Prostate gland (tissue), 2 donors: ENCODE data around the gene PDGFA. TPM values are rescaled to one million over a fixed set of nuclear protein-coding genes. Genes with fewer than 3 reads are reported as not detected.
"Not testable (repeated sequence)": the region's sequence is repeated elsewhere in the genome, so short reads cannot be mapped to it uniquely, and the experiment has no call there.

ENCODE experiments used
- DNase-seq: peaks from one replicate; pipeline ENCODE4 v3.0.0-alpha.2; 2019; ENCODE audit warnings: low spot score
- H3K27ac ChIP-seq, 2 donors: fragments of 200-600 bp; sonication (generic); 2 replicates each; pipeline ENCODE4 v1.5.1; 2017 to 2019
- H3K27me3 ChIP-seq: fragments of 200-600 bp; sonication (generic); replicated peaks from 2 replicates; pipeline ENCODE4 v1.5.1; 2019; ENCODE audit not compliant: insufficient read depth
- H3K36me3 ChIP-seq, 2 donors: fragments of 200-600 bp; sonication (generic); 1 replicate in 1 of 2; 2 replicates in 1 of 2; pipeline versions ENCODE4 v1.5.1 to v1.8.1; 2017 to 2019
- H3K4me1 ChIP-seq: fragments of 200-600 bp; sonication (generic); replicated peaks from 2 replicates; pipeline ENCODE4 v1.5.1; 2019
- H3K4me3 ChIP-seq, 2 donors: fragments of 200-600 bp; sonication (generic); 2 replicates each; pipeline ENCODE4 v1.5.1; 2017 to 2019
- H3K9me3 ChIP-seq: fragments of 200-600 bp; sonication (generic); 2 replicates; pipeline ENCODE4 v1.5.1; 2017
- POLR2A ChIP-seq: fragments of 450-650 bp; IDR thresholded peaks from one replicate; pipeline ENCODE4 v1.6.1; 2016; ENCODE audit warnings: antibody characterized with exemption, mild to moderate bottlenecking
- POLR2AphosphoS5 ChIP-seq: sonication (generic); formaldehyde crosslinking; IDR thresholded peaks from one replicate; pipeline ENCODE4 v1.6.1; 2017; ENCODE audit warnings: antibody characterized with exemption
- WGBS: methylation state at CpG from one replicate; pipeline ENCODE4 v1.1.5; 2018; 5-methylcytosine and 5-hydroxymethylcytosine counted together
- intact Hi-C: fragments of 100-400 bp; cut with DNase I; formaldehyde crosslinking; loops from one replicate; pipeline ENCODE4 v1.14.2; 2022
- total RNA-seq, 2 donors: library from RNA; depleted of rRNA; stranded (reverse); fragments of >200 nt; gene quantifications; one replicate each; pipeline ENCODE4 v1.1.0, GENCODE V29; 2016
- TF ChIP-seq, protein P1 (sequence below), 4 experiments: fragments of 200-600 bp in 2 of 4; fragments of 450-650 bp in 2 of 4; sonication (generic) in 2 of 4; IDR thresholded peaks; 1 replicate in 3 of 4; 2 replicates in 1 of 4; pipeline ENCODE4 v1.5.1; 2016 to 2019; ENCODE audit warnings: antibody characterized with exemption in 4 of 4, mild to moderate bottlenecking in 2 of 4, moderate library complexity in 2 of 4

The PDGFA gene
- total RNA-seq, 2 donors from 2014 or later: 40.4 to 75.0 TPM

- WGBS: 85% methylated on average over 44 of the region's 44 CpGs
- Histone ChIP-seq H3K36me3 (no peaks in the 10 kb centered on the region), H3K4me1 (no peaks in the 10 kb centered on the region), H3K27ac (no peak overlapping the region), H3K27me3 (no peaks in the 10 kb centered on the region), H3K9me3 (no peaks in the 10 kb centered on the region), H3K4me3 (no peak overlapping the region)
- no peak for DNase-seq
- intact Hi-C loops: no loop called here
- TF ChIP-seq, protein P1, sequence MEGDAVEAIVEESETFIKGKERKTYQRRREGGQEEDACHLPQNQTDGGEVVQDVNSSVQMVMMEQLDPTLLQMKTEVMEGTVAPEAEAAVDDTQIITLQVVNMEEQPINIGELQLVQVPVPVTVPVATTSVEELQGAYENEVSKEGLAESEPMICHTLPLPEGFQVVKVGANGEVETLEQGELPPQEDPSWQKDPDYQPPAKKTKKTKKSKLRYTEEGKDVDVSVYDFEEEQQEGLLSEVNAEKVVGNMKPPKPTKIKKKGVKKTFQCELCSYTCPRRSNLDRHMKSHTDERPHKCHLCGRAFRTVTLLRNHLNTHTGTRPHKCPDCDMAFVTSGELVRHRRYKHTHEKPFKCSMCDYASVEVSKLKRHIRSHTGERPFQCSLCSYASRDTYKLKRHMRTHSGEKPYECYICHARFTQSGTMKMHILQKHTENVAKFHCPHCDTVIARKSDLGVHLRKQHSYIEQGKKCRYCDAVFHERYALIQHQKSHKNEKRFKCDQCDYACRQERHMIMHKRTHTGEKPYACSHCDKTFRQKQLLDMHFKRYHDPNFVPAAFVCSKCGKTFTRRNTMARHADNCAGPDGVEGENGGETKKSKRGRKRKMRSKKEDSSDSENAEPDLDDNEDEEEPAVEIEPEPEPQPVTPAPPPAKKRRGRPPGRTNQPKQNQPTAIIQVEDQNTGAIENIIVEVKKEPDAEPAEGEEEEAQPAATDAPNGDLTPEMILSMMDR (IDR thresholded peaks at IDR 0.05): no peak
- TF ChIP-seq POLR2AphosphoS5 (no peak), POLR2A (no peak)
These were observed 33.4 kb upstream of the PDGFA start for GRCh38 chr7:552868-553635.

GRCh38 chr7:552151-552867 is 32.7 kb upstream of the PDGFA start:
- H3K27ac ChIP-seq: not testable (repeated sequence)

DNA sequence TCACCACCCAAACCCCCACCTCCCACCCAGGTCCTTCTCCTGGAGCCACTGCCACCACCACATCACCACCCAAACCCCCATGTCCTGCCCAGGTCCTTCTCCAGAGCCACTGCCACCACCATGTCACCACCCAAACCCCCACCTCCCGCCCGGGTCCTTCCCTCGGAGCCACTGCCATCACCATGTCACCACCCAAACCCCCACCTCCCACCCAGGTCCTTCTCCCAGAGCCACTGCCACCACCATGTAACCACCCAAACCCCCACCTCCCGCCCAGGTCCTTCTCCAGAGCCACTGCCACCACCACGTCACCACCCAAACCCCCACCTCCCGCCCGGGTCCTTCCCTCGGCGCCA is 31.9 kb upstream of the PDGFA start:
- intact Hi-C loops, H3K4me3 ChIP-seq, DNase-seq, H3K27me3 ChIP-seq, H3K27ac ChIP-seq, H3K9me3 ChIP-seq, H3K4me1 ChIP-seq, H3K36me3 ChIP-seq: not testable (repeated sequence)
- WGBS: 90% methylated on average over 9 of the region's 9 CpGs

More at GRCh38 chr7:552151-552867, 32.7 kb upstream of the PDGFA start:
- H3K27me3 ChIP-seq, H3K9me3 ChIP-seq, H3K36me3 ChIP-seq, intact Hi-C loops, DNase-seq, H3K4me1 ChIP-seq, H3K4me3 ChIP-seq: not testable (repeated sequence)
- WGBS: 89% methylated on average over 29 of the region's 32 CpGs

GRCh38 chr7:550881-551614 is 31.4 kb upstream of the PDGFA start:
- TF ChIP-seq, protein P1 (IDR thresholded peaks at IDR 0.05): no peak
- TF ChIP-seq POLR2AphosphoS5 (no peak), POLR2A (no peak)
- H3K36me3 ChIP-seq: no peaks in the 10 kb centered on the region
- no peaks in the 10 kb centered on the region for H3K27me3 ChIP-seq
- 94% methylated on average over 18 of the region's 19 CpGs for WGBS
- no peaks in the 10 kb centered on the region for H3K4me1 ChIP-seq
- intact Hi-C loops: no loop called here
- H3K4me3 ChIP-seq: no peak overlapping the region
- DNase-seq: no peak
- no peak overlapping the region for H3K27ac ChIP-seq
- H3K9me3 ChIP-seq: no peaks in the 10 kb centered on the region

GRCh38 chr7:549891-550625 is 30.4 kb upstream of the PDGFA start:
- intact Hi-C loops: no loop called here
- no peaks in the 10 kb centered on the region for H3K27me3 ChIP-seq
- H3K36me3 ChIP-seq: no peaks in the 10 kb centered on the region
- 95% methylated on average over 31 of the region's 31 CpGs for WGBS
- H3K4me3 ChIP-seq: no peak overlapping the region
- H3K4me1 ChIP-seq: no peaks in the 10 kb centered on the region
- H3K9me3 ChIP-seq: no peaks in the 10 kb centered on the region
- no peak for DNase-seq
- H3K27ac ChIP-seq: no peak overlapping the region
- no peak for TF ChIP-seq POLR2AphosphoS5
- TF ChIP-seq, protein P1 (IDR thresholded peaks at IDR 0.05): no peak
- TF ChIP-seq POLR2A: no peak
